Measurements from ENCODE around the gene MBNL2.

DNA sequence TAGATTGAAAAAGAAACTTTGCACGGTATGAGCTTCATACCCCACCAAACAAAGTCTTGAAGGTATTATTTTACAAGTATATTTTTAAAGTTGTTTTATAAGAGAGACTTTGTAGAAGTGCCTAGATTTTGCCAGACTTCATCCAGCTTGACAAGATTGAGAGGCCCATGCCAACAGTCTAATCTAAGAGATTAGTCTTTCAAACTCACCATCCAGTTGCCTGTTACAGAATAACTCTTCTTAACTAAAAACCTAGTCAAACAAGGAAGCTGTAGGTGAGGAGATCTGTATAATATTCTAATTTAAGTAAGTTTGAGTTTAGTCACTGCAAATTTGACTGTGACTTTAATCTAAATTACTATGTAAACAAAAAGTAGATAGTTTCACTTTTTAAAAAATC is 169.9 kb downstream of the MBNL2 start:
- TF ChIP-seq CTCF (conservative IDR thresholded peaks at IDR 0.05) (no peak), ZFX (IDR thresholded peaks at IDR 0.05) (no peak)
